Neural progenitor cell (in vitro differentiated cells): ENCODE measurements around the gene PDCD1. TPM values are rescaled to one million over a fixed set of nuclear protein-coding genes. Genes with fewer than 3 reads are reported as not detected.

ENCODE experiments used
- DNase-seq: peaks from one replicate; pipeline ENCODE4 v3.0.0-alpha.2; 2016; ENCODE audit warnings: low spot score
- H2AFZ ChIP-seq: fragments of 200-600 bp; sonication (generic); replicated peaks from 2 replicates; pipeline ENCODE4 v1.6.1; 2016; ENCODE audit warnings: antibody characterized with exemption
- H3F3A ChIP-seq: fragments of 200-600 bp; sonication (generic); 2 replicates; pipeline ENCODE4 v1.6.1; 2016; ENCODE audit warnings: antibody characterized with exemption, low read depth
- H3K27ac ChIP-seq: fragments of 200-600 bp; sonication (generic); 2 replicates; pipeline ENCODE4 v1.5.1; 2016; ENCODE audit warnings: mild to moderate bottlenecking
- H3K27me3 ChIP-seq: fragments of 200-600 bp; sonication (generic); 2 replicates; pipeline ENCODE4 v1.6.1; 2016; ENCODE audit warnings: mild to moderate bottlenecking, moderate library complexity
- H3K36me3 ChIP-seq: fragments of 200-600 bp; sonication (generic); 2 replicates; pipeline ENCODE4 v1.5.1; 2016
- H3K4me1 ChIP-seq: fragments of 200-600 bp; sonication (generic); 2 replicates; pipeline ENCODE4 v1.6.1; 2016; ENCODE audit warnings: mixed run types
- H3K4me2 ChIP-seq: fragments of 200-600 bp; sonication (generic); 2 replicates; pipeline ENCODE4 v1.6.1; 2016
- H3K4me3 ChIP-seq: fragments of 200-600 bp; sonication (generic); 2 replicates; pipeline ENCODE4 v1.5.1; 2016
- H3K79me2 ChIP-seq: fragments of 200-600 bp; sonication (generic); 2 replicates; pipeline ENCODE4 v1.6.1; 2016; ENCODE audit warnings: low read depth
- H3K9ac ChIP-seq: fragments of 200-600 bp; sonication (generic); 2 replicates; pipeline ENCODE4 v1.6.1; 2016
- H3K9me3 ChIP-seq: fragments of 200-600 bp; sonication (generic); 2 replicates; pipeline ENCODE4 v1.5.1; 2016; ENCODE audit warnings: low read depth
- H4K20me1 ChIP-seq: fragments of 200-600 bp; sonication (generic); 2 replicates; pipeline ENCODE4 v1.6.1; 2016; ENCODE audit warnings: low read depth
- H3K27ac Mint-ChIP-seq: 3 replicates; pipeline ENCODE4 v1.8.0; 2021; ENCODE audit warnings: mixed read lengths
- H3K27me3 Mint-ChIP-seq: 2 replicates; pipeline ENCODE4 v1.8.0; 2022; ENCODE audit warnings: low read depth, mild to moderate bottlenecking, inconsistent platforms, moderate library complexity, mixed read lengths; ENCODE audit not compliant: insufficient read depth
- H3K36me3 Mint-ChIP-seq: 3 replicates; pipeline ENCODE4 v1.8.0; 2021; ENCODE audit warnings: mixed read lengths
- H3K4me1 Mint-ChIP-seq: 3 replicates; pipeline ENCODE4 v1.8.0; 2021; ENCODE audit warnings: mixed read lengths
- H3K4me3 Mint-ChIP-seq: 3 replicates; pipeline ENCODE4 v1.8.0; 2021; ENCODE audit warnings: mild to moderate bottlenecking, moderate library complexity, mixed read lengths
- H3K9me3 Mint-ChIP-seq: 3 replicates; pipeline ENCODE4 v1.8.0; 2020; ENCODE audit warnings: mixed read lengths
- CTCF ChIP-seq: fragments of 200-600 bp; sonication (generic); IDR thresholded peaks from 2 replicates; pipeline ENCODE4 v1.5.1; 2017; ENCODE audit warnings: antibody characterized with exemption, mild to moderate bottlenecking
- EZH2 ChIP-seq: fragments of 200-600 bp; sonication (generic); IDR thresholded peaks from 2 replicates; pipeline ENCODE4 v1.6.1; 2017; ENCODE audit warnings: antibody characterized with exemption, mild to moderate bottlenecking, moderate library complexity
- EZH2phosphoT487 ChIP-seq: fragments of 200-600 bp; sonication (generic); IDR thresholded peaks from 2 replicates; pipeline ENCODE4 v1.6.1; 2017; ENCODE audit warnings: antibody characterized with exemption
- total RNA-seq: library from RNA; depleted of rRNA; stranded (reverse); fragments of >200 nt; gene quantifications from 2 replicates; pipeline ENCODE4 v1.2.3, GENCODE V29; 2015; ENCODE audit warnings: low replicate concordance

PDCD1 gene
- total RNA-seq, 1 donor from 2014 or later = not detected

DNA sequence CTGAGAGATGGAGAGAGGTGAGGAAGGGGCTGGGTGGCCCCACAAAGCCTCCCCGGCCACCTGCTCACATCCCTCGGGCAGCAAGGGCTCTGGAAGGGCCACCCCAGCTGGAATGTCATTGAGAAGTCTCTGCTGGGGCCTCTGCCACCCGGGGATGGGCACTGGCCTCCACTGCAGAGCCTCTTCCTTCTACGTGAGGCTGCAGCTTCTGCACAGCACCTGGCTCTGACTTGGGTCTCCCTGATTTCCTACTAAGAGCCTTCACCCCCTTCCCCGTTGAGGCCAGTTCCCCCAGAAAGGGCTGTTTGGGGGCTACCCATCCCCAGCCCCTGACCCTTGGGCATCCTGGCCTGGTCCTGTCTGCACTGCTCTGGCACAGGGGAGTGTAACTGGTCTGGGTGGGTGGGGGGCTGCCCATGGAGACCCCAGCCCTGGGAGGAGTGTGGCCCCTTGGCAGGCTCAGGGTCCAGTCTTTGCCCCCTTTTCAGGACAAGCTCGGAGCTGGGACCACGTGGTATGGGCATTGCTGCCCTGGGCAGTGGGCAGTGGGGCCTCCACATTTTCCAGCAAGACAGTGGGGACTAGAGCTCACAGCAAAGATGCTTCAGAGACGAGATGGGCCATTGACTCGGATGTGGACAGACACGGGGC lies 5.6 kb downstream of the PDCD1 start:
- TF ChIP-seq EZH2 = no peak
- TF ChIP-seq EZH2phosphoT487 = no peak
- no peak for TF ChIP-seq CTCF
- H3K9me3 Mint-ChIP-seq = no peaks in the 10 kb centered on the region
- no peaks in the 10 kb centered on the region for H3K36me3 Mint-ChIP-seq
- DNase-seq = no peak
- no peaks in the 10 kb centered on the region for H4K20me1 ChIP-seq
- no peak overlapping the region for H3K9ac ChIP-seq
- H3K27me3 ChIP-seq = no peaks in the 10 kb centered on the region
- H3K4me1 ChIP-seq = peaks cover 5% of the 10 kb centered on the region
- peaks cover 8% of the 10 kb centered on the region for H3K4me1 Mint-ChIP-seq
- H3K27ac ChIP-seq = no peak overlapping the region
- no peak overlapping the region for H3K4me2 ChIP-seq
- H2AFZ ChIP-seq = no peak overlapping the region
- H3K9me3 ChIP-seq = no peaks in the 10 kb centered on the region
- H3K36me3 ChIP-seq = no peaks in the 10 kb centered on the region
- no peak overlapping the region for H3K27ac Mint-ChIP-seq
- no peak overlapping the region for H3K4me3 ChIP-seq
- H3K4me3 Mint-ChIP-seq = no peak overlapping the region
- no peaks in the 10 kb centered on the region for H3F3A ChIP-seq
- H3K27me3 Mint-ChIP-seq = peaks cover 3% of the 10 kb centered on the region
- H3K79me2 ChIP-seq = no peaks in the 10 kb centered on the region

GRCh38 chr2:241852116-241852980 lies 6.3 kb downstream of the PDCD1 start:
- Histone ChIP-seq H2AFZ (no peak overlapping the region), H3K4me3 (no peak overlapping the region), H4K20me1 (no peaks in the 10 kb centered on the region), H3K4me2 (no peak overlapping the region), H3K36me3 (no peaks in the 10 kb centered on the region), H3K4me1 (peaks cover 5% of the 10 kb centered on the region), H3K27me3 (no peaks in the 10 kb centered on the region), H3K27ac (no peak overlapping the region), H3K9me3 (no peaks in the 10 kb centered on the region), H3F3A (no peaks in the 10 kb centered on the region), H3K79me2 (no peaks in the 10 kb centered on the region), H3K9ac (no peak overlapping the region)
- no peak for DNase-seq
- Mint-ChIP-seq H3K27me3 (peaks cover 3% of the 10 kb centered on the region), H3K36me3 (no peaks in the 10 kb centered on the region), H3K9me3 (no peaks in the 10 kb centered on the region), H3K4me3 (no peak overlapping the region), H3K4me1 (peaks cover 8% of the 10 kb centered on the region), H3K27ac (no peak overlapping the region)
- no peak for TF ChIP-seq CTCF
- no peak for TF ChIP-seq EZH2
- TF ChIP-seq EZH2phosphoT487 = no peak

DNA sequence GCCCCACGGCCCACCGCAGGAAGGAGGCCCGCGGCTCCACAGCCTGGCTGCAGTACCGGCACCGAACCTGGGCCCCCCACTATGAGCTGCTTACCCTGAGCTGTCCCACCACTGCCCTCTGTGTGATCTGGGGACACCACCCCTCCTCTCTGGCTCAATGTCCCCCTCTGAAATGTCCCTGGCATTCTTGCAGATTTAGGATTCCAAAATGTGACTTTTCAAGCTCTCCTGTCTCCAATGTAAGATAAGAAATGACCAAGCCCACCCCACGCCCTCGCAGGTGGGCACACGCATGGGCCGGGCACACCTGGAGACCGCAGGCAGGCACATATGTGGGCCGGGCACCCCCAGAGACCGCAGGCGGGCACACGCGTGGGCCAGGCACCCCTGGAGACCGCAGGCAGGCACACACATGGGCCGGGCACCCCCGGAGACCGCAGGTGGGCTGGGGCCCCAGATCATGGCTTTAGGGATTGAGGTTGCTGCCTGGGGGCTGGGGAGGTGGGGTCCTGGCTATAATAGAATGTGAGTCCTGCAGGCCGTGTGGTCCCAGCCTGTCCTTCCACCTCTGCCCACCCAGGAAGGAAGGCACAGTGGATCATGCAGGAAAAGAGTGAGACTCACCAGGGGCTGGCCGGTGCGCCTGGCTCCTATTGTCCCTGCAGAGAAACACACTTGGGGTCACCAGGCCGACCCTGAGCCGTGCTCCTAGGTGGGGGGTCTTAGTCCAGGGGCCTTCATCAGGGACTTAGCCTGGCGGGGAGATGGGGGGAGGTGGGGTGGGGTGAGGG lies 7.2 kb downstream of the PDCD1 start:
- no peaks in the 10 kb centered on the region for H3K36me3 Mint-ChIP-seq
- no peaks in the 10 kb centered on the region for H3K9me3 Mint-ChIP-seq
- no peak overlapping the region for H3K9ac ChIP-seq
- no peak overlapping the region for H3K4me3 ChIP-seq
- no peak overlapping the region for H3K27ac ChIP-seq
- H2AFZ ChIP-seq = no peak overlapping the region
- H3K27ac Mint-ChIP-seq = peak overlapping the region; percentile 48
- H3K36me3 ChIP-seq = no peaks in the 10 kb centered on the region
- H3K27me3 Mint-ChIP-seq = peaks cover 4% of the 10 kb centered on the region
- peaks cover 6% of the 10 kb centered on the region for H3K4me1 Mint-ChIP-seq
- H3K4me3 Mint-ChIP-seq = no peak overlapping the region
- no peak for DNase-seq
- no peaks in the 10 kb centered on the region for H3K79me2 ChIP-seq
- TF ChIP-seq CTCF (no peak), EZH2phosphoT487 (no peak), EZH2 (no peak)
- H3K4me2 ChIP-seq = no peak overlapping the region
- no peaks in the 10 kb centered on the region for H4K20me1 ChIP-seq
- H3F3A ChIP-seq = no peaks in the 10 kb centered on the region
- H3K27me3 ChIP-seq = peaks cover under 1% of the 10 kb centered on the region
- no peaks in the 10 kb centered on the region for H3K9me3 ChIP-seq
- peaks cover 5% of the 10 kb centered on the region for H3K4me1 ChIP-seq
